GM18951 (cell line): ENCODE data around the gene RYR1.

Experiments used
- POLR2A ChIP-seq: IDR thresholded peaks from 4 replicates; pipeline ENCODE4 v1.6.1; 2011; ENCODE audit warnings: mild to moderate bottlenecking; ENCODE audit not compliant: insufficient read length, insufficient read depth; ENCODE audit errors: extremely low read depth
- in situ Hi-C: fragments of 300-500 bp; cut with MboI; formaldehyde crosslinking; loops from one replicate; pipeline ENCODE4 v1.12.0; 2022; ENCODE audit warnings: low sequenced_read_pairs, mixed read lengths, inconsistent platforms; ENCODE audit not compliant: unreplicated experiment

The RYR1 gene

GRCh38 chr19:38451036-38451435, 17.5 kb downstream of the RYR1 start:
- no peak for TF ChIP-seq POLR2A
- in situ Hi-C loops = no loop called here

GRCh38 chr19:38451629-38452028, 18.1 kb downstream of the RYR1 start:
- in situ Hi-C loops = no loop called here
- TF ChIP-seq POLR2A = no peak

GRCh38 chr19:38452430-38453366, 19.2 kb downstream of the RYR1 start:
- in situ Hi-C loops = no loop called here
- TF ChIP-seq POLR2A = no peak

GRCh38 chr19:38453596-38453995, 20.1 kb downstream of the RYR1 start:
- no peak for TF ChIP-seq POLR2A
- in situ Hi-C loops = no loop called here

GRCh38 chr19:38455031-38455430, 21.5 kb downstream of the RYR1 start:
- no peak for TF ChIP-seq POLR2A
- in situ Hi-C loops = no loop called here

GRCh38 chr19:38457202-38457601, 23.7 kb downstream of the RYR1 start:
- no peak for TF ChIP-seq POLR2A
- in situ Hi-C loops = no loop called here

- in situ Hi-C loops = no loop called here
- no peak for TF ChIP-seq POLR2A
Observed at GRCh38 chr19:38457690-38458405, 24.4 kb downstream of the RYR1 start.

- no peak for TF ChIP-seq POLR2A
- in situ Hi-C loops = no loop called here
Observed at GRCh38 chr19:38458991-38459390, 25.5 kb downstream of the RYR1 start.

- in situ Hi-C loops = no loop called here
- TF ChIP-seq POLR2A = no peak
Observed at GRCh38 chr19:38463365-38463764, 29.9 kb downstream of the RYR1 start.

- TF ChIP-seq POLR2A = no peak
- in situ Hi-C loops = no loop called here
Observed at GRCh38 chr19:38464421-38465082, 31.1 kb downstream of the RYR1 start.

GRCh38 chr19:38466050-38466449, 32.6 kb downstream of the RYR1 start:
- TF ChIP-seq POLR2A = no peak
- in situ Hi-C loops = no loop called here

GRCh38 chr19:38467541-38468525, 34.3 kb downstream of the RYR1 start:
- in situ Hi-C loops = no loop called here
- TF ChIP-seq POLR2A = no peak
